Uterus (tissue), 4 donors: Measurements from ENCODE around the gene GNAO1. TPM values are rescaled to one million over a fixed set of nuclear protein-coding genes. Genes with fewer than 3 reads are reported as not detected.

Source experiments
- DNase-seq, 2 donors: peaks; one replicate each; pipeline ENCODE4 v3.0.0-alpha.2; 2019 to 2020
- H3K27ac ChIP-seq, 2 donors: fragments of 200-600 bp; sonication (generic); 1 replicate in 1 of 2; 2 replicates in 1 of 2; pipeline ENCODE4 v1.5.1; 2016 to 2018
- H3K27me3 ChIP-seq, 2 donors: fragments of 200-600 bp; sonication (generic); one replicate each; pipeline ENCODE4 v1.5.1; 2018 to 2019; ENCODE audit warnings: control low read depth in 1 of 2
- H3K36me3 ChIP-seq, 2 donors: fragments of 200-600 bp; sonication (generic); one replicate each; pipeline ENCODE4 v1.5.1; 2019; ENCODE audit warnings: control low read depth in 1 of 2
- H3K4me1 ChIP-seq, 2 donors: fragments of 200-600 bp; sonication (generic); one replicate each; pipeline ENCODE4 v1.5.1; 2018 to 2019; ENCODE audit warnings: control low read depth in 1 of 2
- H3K4me3 ChIP-seq, 2 donors: fragments of 200-600 bp; sonication (generic); 1 replicate in 1 of 2; 2 replicates in 1 of 2; pipeline ENCODE4 v1.5.1; 2018 to 2019; ENCODE audit warnings: mild to moderate bottlenecking in 1 of 2
- H3K9me3 ChIP-seq, 2 donors: fragments of 200-600 bp; sonication (generic); one replicate each; pipeline ENCODE4 v1.5.1; 2019; ENCODE audit warnings: control low read depth in 1 of 2
- CTCF ChIP-seq, 4 experiments: fragments of 200-600 bp in 2 of 4; fragments of 450-650 bp in 2 of 4; sonication (generic) in 2 of 4; IDR thresholded peaks; one replicate each; pipeline ENCODE4 v1.5.1; 2016 to 2019; ENCODE audit warnings: antibody characterized with exemption in 4 of 4, mild to moderate bottlenecking in 2 of 4, moderate library complexity in 1 of 4
- POLR2A ChIP-seq, 2 donors: fragments of 450-650 bp; IDR thresholded peaks; one replicate each; pipeline ENCODE4 v1.6.1; 2016; ENCODE audit warnings: antibody characterized with exemption in 2 of 2, mild to moderate bottlenecking in 1 of 2, moderate library complexity in 1 of 2
- intact Hi-C: fragments of 100-400 bp; cut with DNase I; formaldehyde crosslinking; loops from one replicate; pipeline ENCODE4 v1.15.1; 2023; ENCODE audit warnings: low total_unique reads
- total RNA-seq, 4 donors: library from RNA; depleted of rRNA in 3 of 4; stranded (reverse); fragments of >200 nt in 3 of 4; gene quantifications; one replicate each; pipeline versions ENCODE4 v1.1.0 to v1.2.4, GENCODE V29; 2014 to 2023
- donor health status: DM: yes; HTN: yes; CAD: no.

The GNAO1 gene
- total RNA-seq, 4 donors from 2014 or later = 0.26 to 7.2 (median 1.6) TPM; not detected in 1

GRCh38 chr16:56211435-56211981, 20.2 kb downstream of the GNAO1 start:
- Histone ChIP-seq H3K27ac (no peak overlapping the region), H3K36me3 (no peaks in the 10 kb centered on the region), H3K4me3 (no peak overlapping the region), H3K4me1 (no peaks in the 10 kb centered on the region), H3K27me3 (no peaks in the 10 kb centered on the region), H3K9me3 (no peaks in the 10 kb centered on the region)
- no peak for TF ChIP-seq POLR2A (IDR thresholded peaks at IDR 0.05)
- TF ChIP-seq CTCF (IDR thresholded peaks at IDR 0.05) = no peak
- intact Hi-C loops = no loop called here
- no peak for DNase-seq

- Histone ChIP-seq H3K36me3 (no peaks in the 10 kb centered on the region), H3K9me3 (no peaks in the 10 kb centered on the region), H3K4me1 (no peaks in the 10 kb centered on the region), H3K27me3 (no peaks in the 10 kb centered on the region), H3K4me3 (no peak overlapping the region), H3K27ac (no peak overlapping the region)
- intact Hi-C loops = no loop called here
- TF ChIP-seq CTCF (IDR thresholded peaks at IDR 0.05) (no peak), POLR2A (IDR thresholded peaks at IDR 0.05) (no peak)
- DNase-seq = no peak
Measured at GRCh38 chr16:56212144-56212543, 20.9 kb downstream of the GNAO1 start.

GRCh38 chr16:56221995-56222394, 30.7 kb downstream of the GNAO1 start:
- no peak for TF ChIP-seq CTCF (IDR thresholded peaks at IDR 0.05)
- no peak for TF ChIP-seq POLR2A (IDR thresholded peaks at IDR 0.05)
- no peaks in the 10 kb centered on the region for H3K4me1 ChIP-seq
- H3K4me3 ChIP-seq = no peak overlapping the region
- no peaks in the 10 kb centered on the region for H3K27me3 ChIP-seq
- DNase-seq = no peak
- H3K27ac ChIP-seq = no peak overlapping the region
- no peaks in the 10 kb centered on the region for H3K9me3 ChIP-seq
- intact Hi-C loops = no loop called here
- no peaks in the 10 kb centered on the region for H3K36me3 ChIP-seq

GRCh38 chr16:56222474-56222997, 31.2 kb downstream of the GNAO1 start:
- no peaks in the 10 kb centered on the region for H3K27me3 ChIP-seq
- H3K36me3 ChIP-seq = no peaks in the 10 kb centered on the region
- DNase-seq = no peak
- no peaks in the 10 kb centered on the region for H3K4me1 ChIP-seq
- TF ChIP-seq POLR2A (IDR thresholded peaks at IDR 0.05) = no peak
- no peak for TF ChIP-seq CTCF (IDR thresholded peaks at IDR 0.05)
- H3K27ac ChIP-seq = no peak overlapping the region
- no peak overlapping the region for H3K4me3 ChIP-seq
- intact Hi-C loops = no loop called here
- no peaks in the 10 kb centered on the region for H3K9me3 ChIP-seq

GRCh38 chr16:56225017-56225742, 33.9 kb downstream of the GNAO1 start:
- Histone ChIP-seq H3K9me3 (no peaks in the 10 kb centered on the region), H3K4me3 (no peak overlapping the region), H3K4me1 (no peaks in the 10 kb centered on the region), H3K27ac (no peak overlapping the region), H3K27me3 (no peaks in the 10 kb centered on the region), H3K36me3 (no peaks in the 10 kb centered on the region)
- no peak for TF ChIP-seq POLR2A (IDR thresholded peaks at IDR 0.05)
- TF ChIP-seq CTCF (IDR thresholded peaks at IDR 0.05) = no peak
- DNase-seq = no peak
- intact Hi-C loops = no loop called here
